NCI-H1105 treated with DMSO at 0.1 percent for 48 hours (cell line): Measurements from ENCODE around the gene DHCR7.
A peak's percentile ranks its signal among the peaks of the same experiment; 100 is the strongest.
"Not testable (repeated sequence)": the region's sequence is repeated elsewhere in the genome, so short reads cannot be mapped to it uniquely, and the experiment has no call there.

Experiments used
- DNase-seq: peaks from one replicate; lab custom pipeline; 2025; lab: John Stamatoyannopoulos, UW

DHCR7 gene

DNA sequence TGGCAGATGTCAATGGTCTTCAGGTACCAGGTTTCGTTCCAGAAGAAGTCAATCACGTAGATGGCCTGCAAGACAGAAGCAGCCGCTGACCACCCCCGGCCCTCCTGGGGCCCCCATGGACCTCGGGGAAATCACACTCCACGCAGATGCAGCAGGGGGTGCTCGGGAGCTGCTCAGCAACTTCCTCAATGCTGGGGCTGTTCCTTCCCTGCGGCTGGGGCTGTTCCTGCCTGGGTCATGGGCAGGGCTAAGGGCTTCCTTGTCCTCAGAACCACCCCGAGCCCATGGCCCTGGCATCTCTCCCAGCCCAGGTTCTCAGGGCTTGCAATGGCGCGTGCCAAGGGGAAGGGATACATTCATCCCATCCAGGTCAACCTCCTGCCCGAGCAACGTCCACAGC lies 10.3 kb downstream of the DHCR7 start:
- DNase-seq, result no peak

DNA sequence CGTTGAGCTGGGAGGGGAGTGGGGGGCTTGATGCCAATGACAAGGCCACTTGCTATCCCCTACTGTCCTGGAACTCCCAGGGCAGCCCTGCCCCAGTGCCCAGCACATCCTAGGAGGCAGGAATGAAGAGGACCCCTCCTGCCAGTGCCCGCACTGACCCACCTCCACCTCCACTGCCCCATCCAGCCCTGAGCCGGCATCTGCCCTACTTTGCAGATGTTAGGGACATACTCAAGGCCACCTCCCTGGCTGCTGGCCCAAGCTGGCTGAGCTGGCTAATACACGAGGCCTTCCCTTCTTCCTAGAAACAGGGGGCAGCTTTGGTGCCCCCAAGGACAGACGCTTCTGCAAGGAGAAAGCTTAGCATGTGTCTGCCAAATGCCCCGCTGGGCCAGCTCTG lies 10.8 kb downstream of the DHCR7 start:
- DNase-seq, result no peak

DNA sequence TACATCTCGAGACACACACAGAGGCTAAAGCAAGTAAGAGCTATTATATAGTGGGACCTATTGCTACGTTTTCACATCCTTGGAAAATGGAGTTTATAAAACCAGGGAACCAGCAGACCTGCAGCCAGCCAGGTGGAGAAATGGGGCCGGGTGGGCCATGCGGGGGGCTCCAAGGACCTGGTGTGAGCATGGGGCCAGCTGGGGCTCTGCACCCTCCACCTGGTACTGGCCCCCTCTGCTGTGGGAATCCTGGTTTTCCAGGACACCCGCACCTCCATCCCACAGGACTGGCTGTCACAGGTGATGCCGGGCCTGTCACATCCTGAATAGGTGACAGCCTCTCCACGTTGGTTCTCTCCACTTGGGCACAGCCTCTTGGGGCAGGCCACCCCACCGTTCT lies 11.3 kb downstream of the DHCR7 start:
- DNase-seq, result no peak

DNA sequence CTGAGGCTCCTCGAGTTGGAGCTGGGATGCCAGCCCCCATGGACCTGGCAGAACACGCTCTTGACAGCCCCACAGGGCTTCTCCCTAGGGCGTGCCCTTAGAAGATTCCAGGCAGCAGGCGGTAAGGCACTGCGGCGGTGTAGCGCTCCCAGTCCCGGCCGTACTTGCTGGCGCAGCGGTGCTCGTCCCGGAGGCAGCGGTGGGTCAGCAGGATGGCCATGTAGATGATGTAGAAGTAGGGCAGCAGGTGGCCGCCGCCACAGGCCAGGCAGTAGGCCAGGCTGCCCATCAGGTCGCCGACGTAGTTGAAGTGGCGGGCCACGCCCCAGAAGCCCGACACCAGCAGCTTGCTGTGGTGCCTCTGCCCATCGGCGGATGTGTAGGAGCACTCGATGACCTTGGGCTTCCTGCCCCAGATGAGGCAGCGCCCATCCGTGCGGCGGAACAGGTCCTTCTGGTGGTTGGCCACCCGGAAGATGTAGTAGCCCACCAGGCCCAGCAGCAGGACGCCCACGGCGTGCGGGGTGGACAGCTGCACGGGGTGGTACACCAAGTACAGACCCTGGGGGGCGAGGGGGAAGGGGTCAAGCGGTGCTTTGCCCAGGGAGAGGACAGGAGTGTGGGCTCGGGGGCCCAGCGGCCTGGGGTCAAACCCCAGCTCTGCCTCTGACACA lies 12.8 kb downstream of the DHCR7 start:
- no peak for DNase-seq

DNA sequence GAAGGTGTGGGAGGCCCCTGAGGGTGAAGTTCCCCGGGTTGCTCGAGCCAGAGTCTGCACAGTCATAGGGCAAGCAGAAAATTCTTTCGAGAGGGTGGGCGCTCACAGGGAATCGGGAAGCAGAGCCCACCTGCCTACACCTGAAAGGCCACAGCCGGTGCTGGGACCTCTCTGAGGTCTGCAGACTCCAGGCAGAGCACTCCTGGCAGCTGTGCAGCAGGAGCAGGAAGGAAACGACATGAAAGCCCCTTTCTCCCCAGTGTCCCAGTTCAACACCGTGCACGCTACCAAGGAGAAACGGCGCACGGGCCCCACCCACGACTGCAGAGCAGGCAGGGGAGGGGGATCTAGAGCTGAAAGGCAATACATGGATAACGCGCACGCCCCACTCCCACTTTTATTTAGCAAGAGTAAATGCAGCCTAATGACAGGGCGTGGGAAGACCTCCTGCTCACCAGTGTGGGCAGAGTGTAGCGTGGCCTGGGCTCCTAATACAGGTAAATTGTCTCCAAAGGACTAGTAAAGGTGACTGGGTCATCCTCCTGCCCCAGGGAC lies 13.5 kb downstream of the DHCR7 start:
- DNase-seq, result no peak

DNA sequence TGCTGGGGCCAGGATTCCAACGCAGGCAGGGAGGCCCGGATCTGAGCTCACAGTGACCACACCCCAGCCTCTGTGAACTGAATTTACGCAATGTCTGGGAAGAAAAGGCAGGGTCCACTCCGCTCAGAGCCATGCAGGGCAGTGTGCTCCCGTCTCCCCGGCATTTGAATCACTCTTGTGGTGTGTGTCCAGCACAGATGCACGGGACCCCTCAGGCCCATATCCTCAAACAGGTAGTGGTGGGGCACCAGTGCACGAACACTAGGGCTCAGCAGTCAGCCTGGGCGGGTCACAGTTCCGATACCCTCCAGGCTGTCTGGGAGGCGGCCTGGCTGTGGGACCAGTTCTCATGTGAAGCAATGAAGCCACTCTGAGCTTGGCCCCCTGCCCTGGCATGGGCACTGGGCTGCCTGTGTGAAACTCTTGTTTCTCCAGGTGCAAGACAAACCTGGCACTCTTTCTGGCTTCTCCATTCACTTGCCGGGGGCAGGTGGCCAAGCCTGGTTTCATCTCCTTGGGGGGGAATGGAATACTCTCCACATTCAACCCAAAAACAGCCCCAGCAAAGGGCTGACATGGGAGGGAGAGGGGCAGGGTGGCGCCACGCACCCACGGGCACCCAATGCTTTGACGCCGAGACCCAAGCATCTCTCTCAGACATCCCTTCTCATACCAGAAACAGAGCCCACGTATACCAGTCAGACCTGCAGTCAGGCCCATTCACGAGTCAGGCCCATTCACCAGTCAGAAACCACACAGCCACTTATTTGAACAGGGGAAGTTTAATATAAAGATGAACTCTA lies 14.3 kb downstream of the DHCR7 start:
- DNase-seq, result no peak

DNA sequence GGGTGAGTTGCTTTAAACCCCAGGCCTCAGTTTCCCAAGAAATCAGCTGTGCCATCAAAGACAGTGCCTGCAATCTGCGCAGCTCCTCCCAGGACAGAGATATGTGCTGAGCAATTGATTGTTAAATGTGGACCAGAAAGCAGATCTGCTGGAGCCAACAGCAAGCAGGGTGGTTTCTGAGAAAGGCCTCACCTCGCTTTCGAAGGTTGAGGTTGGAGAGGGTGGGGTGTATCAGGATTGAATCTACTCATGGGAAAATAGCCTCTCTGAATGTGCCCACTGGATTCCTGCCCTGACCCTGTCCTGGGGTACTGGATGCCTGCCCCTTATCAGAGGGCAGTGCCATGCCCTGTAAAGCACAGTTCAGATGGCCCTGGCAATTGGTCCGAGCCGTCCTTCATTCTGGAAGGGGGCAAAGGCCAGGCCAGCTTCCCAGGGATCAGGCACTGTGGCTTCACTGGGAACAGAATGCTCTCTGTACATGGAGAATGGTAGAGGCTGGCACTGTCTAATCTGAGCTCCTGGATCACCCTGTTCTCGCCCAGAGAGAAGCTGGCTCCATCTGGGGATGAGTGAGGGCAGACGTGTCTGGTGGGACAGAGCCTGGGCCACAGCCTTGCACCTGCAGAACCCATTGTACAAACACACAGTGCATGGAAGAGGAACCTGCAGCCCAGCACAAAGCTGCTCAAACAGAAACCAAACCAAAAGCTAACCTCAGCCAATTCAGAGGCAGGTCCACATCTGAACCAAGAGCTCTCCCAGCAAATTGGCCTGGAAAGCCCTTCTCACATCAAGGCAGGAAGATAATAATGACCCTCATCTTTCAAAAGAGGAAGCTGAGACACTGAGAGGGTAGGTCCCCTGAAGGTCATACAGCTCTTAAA lies 15.2 kb downstream of the DHCR7 start:
- DNase-seq, result no peak

DNA sequence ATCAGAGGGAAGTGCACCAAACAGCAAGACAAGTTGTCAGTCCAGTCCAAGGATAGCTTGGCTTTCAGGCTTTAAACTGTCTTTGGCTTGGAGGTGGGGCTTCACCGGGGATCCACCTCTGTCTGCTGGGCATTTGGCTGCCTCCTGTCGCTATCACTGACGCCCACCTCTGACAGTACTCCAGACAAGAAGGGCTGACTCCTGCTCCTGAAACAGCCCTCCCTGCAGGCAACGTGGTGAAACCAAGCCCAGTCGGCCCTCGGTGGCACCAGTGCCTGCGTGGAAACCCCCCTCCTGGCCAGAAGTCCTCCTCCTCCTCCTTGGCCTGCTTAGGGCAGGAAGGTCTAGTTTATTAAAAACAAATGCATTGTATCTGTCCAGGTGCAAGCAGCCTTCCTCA lies 16.9 kb downstream of the DHCR7 start:
- DNase-seq, result no peak

DNA sequence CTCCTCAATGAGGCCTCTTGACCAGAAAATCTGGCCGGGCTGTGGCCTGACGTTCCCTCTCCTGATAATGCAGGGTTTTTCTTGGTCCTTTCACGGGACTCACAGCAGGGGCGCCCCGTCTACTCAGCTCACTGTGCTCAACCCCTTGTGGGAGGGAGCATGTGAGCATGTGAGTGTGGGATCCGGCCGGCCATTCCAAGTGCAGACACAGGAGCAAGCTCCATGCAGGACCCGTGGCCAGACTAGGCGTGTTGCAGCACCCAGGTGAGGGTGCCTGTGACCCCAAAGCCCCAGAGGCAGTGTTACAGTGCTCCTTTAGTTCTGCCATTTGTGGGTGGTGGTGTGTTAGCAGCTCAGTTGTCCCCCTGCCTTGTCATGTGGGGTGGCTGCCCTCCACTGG lies 18.0 kb downstream of the DHCR7 start:
- no peak for DNase-seq

DNA sequence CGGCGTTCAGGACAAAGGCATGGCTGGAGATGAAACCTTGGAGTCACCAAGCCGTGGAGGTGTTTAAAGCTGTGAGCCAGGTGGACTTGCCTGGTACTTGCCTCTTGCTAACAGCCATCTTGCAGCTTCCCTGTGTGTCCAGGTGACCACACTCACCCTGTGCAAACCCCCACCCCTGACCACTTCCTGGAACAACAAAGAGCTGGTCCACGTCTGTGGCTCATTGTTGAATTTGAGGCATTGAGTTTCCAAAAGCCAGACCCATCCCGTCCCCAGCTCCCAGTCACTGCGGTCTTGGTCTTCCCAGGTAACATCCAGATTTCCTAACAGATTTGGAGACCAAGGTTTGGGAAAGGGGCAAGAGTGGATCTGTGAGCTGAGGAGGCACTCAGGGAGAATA lies 18.5 kb downstream of the DHCR7 start:
- no peak for DNase-seq

DNA sequence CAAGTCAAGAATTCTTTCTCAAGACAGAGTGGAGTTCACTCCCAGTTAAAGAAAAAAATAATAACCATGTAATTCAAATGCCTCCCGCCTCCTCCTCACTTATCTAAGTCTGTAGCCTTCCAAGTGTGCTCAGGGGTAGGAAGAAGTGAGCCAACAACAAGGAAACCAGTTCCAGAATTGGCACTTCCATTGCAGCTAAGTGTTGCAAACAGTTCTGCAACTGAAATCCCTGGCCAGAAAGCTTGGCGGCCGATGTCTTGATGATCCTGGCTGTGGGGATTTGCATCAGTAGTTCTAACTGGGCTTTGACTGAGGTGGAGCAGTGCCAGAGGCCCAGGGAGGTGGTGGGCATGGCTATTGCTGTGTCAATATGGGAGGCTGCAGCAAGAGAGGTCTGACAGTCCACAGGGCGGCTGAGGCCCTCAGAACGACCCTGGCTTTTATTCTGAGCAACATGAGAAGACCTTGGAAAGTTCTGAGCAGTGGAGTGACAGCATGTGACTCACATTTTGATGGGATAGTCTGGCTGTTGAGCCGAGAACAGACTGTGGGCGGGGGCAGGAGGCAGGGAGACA lies 19.2 kb downstream of the DHCR7 start:
- no peak for DNase-seq

DNA sequence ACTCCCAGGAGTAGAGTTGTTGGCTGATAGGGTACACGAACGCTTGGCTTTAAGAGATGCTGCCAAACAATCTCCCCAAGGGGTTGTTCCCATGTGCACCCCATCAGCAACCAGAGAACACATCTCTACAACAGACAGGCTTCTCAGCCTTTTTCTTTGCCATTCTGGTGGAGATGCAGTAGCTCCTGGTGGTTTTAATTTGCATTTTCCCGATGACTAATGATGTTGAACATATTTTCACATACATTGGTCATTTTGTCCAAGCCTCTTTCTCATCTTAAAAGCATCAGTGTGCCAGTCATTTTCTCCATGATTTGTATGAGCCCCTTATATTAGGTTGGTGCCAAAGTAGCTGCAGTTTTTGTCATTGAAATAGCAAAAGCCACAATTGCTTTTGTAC lies 21.8 kb downstream of the DHCR7 start:
- no peak for DNase-seq

DNA sequence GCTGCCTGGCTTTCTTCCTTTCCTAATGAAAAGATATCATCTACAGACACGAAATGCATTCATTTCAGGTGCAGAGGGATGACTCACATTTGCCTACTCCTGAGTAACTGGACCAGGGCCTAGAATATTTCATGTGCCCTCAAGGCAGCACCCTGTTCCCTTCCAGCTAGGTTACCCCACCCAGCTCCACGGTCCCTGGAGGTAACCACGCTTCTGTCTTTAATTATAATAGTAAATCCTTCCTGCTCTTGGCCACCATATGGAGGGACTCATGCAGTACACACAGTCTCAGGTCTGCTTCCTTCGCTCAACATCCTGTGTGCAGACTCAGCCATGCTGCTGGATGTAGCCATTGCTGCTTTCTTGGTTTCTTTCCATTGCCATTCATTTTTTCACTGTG lies 22.3 kb downstream of the DHCR7 start:
- DNase-seq, result no peak

DNA sequence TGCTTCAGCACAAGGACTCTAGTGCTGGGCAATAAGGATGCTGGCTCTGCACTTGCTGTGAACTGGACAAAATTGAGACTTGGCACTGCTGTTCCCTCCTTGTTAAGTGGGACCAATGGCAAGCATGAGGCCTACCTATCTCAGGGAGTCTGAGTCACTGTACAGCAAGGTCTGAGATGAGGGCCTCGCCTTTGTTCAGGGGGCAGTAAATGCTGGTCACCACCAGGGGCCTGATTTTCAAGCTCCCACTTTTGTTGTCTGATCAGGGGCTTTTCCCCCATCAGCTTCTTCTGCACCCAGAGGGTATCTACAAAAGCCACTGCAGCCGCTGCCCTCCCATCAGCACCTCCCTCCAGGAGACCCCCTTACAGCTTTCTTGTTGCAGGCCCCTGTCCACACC lies 22.8 kb downstream of the DHCR7 start:
- DNase-seq, result no peak

DNA sequence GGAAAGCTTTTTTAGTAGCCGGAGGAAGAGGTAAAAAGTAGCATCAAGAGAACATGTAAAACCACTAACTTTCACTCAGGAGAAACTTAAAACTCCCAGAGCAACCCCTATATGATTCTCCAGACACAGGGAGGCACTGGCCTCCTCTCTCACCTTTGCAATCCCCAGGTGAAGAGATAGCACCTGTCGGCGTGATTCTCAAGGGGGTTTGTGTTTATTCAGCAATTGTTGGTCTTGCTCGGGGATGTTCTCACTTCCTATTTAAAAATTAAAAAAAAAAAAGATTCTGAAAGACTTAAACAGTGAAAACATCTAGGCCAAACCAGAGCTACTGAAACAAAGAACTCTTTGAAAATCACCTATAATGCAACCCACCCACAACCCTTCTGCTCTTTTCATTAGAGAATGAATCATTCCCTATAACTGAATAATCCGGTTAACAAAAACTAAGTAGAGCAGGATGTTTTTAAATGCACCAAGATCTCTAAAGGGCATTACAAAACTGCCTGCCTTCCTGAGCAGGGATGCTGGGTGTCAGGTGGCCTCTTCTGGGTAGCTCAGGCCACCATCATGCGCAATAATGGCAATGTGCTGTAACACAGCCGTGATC lies 24.9 kb downstream of the DHCR7 start:
- no peak for DNase-seq

DNA sequence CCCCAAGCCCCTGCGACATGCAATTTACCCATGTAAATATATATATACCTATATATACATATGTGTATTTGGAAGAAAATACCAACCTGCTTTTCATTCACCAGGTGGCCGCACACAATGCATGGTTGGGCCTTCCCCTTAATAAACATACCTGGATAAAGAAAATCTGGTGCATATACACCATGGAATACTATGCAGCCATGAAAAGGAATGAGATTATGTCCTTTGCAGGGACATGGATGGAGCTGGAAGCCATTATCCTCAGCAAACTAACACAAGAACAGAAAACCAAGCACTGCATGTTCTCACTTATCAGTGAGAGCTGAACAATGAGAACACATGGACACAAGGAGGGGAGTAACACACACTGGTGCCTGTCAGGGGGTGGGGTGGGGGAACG lies 25.9 kb downstream of the DHCR7 start:
- DNase-seq, result not testable (repeated sequence)

DNA sequence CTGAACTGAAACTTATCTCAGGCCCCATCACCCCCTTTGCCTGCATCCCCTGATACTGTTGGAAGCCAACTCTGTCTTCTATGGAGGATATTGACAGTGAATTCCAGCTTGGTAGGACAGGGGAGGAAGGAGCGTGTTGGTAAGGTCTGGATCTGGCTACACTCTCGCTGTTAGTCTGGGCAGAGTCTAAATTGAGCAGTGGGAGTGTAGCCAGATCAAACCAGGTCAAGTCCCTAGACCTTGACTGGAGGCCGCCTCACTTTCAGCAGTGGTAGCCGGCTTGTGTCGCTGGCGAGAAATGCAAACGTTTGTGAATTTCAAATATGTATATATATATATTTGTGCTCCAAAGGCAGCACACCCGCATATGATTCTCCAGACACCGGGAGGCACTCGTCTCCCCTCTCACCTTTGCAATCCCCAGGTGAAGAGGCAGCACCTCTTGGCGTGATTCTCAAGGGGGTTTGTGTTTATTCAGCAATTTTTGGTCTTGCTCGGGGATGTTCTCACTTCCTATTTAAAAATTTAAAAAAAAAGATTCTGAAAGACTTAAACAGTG lies 26.7 kb downstream of the DHCR7 start:
- no peak for DNase-seq

DNA sequence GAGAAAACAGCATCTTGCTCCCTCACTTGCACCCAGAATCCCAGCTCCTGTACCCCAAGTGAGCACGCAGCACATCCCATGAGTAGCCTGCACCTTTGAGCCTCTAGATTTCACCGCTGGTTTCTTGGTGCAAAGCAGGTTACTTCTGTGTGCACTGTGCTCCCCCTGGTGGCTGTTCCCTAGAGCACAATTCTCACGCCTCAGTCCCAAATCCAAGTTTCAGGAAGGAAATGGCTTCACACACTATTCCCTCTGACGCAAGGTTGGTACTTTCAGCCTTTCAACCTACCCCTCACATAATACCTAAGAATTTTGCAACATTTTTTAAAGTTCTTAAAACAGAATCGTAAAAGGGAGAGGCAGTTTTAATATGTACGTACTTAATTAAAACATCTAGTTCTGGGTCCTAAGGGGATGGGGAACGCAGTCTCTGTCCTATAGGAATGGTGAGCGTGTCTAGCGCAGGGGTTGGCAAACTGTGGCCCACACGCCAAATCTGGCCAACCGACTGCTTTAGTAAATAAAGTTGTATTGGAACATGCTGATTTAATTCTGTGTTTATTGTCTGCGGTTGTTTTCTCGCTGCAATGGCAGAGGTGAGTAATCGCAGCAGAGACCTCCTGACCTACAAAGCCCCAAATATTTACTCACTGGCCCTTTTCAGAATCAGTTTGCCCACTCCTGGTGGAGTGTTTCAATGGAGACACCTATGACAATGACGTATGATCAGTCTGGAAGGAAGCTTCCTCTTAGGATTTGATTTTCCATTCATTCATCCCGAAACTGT lies 27.5 kb downstream of the DHCR7 start:
- peak; percentile 23 for DNase-seq

DNA sequence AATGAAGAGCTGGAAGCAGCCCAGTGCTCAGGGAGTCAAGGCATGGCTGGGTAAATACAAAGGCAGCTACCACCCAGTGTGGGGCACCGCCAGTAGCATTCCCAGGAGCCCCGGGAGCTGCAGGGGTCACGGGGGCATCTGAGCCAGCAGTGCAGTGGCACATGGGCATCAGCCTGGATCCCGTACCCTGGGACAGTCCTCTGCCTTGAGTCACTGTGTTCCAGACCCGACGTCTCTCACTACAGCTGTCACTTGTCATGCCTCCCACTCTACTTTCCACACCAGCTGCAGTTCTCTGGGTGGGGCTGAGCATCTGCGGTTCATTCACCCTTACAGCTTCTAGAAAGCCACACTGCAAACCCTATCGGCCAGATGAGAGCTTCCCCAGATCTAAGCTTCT lies 29.6 kb downstream of the DHCR7 start:
- DNase-seq, result no peak

DNA sequence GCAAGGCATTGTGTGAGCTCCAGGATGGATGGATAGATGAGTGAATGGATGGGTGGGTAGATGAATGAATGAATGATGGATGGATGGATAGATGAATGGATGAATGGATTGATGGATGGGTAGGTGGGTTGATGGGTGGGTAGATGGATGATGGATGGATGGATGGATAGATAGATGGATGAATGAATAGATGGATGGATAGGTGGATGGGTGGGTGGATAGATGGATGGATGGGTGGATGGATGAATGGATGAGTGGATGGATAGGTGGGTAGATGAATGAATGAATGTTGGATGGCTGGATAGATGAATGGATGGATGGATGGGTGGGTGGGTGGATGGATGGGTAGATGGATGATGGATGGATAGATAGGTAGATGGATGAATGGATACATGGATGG lies 33.5 kb downstream of the DHCR7 start:
- no peak for DNase-seq
